Activated CD8-positive, alpha-beta T cell treated with anti-CD3 and anti-CD28 coated beads for 36 hours (primary cell): ENCODE measurements around the gene RBSN. TPM values are rescaled to one million over a fixed set of nuclear protein-coding genes. Genes with fewer than 3 reads are reported as not detected.

Source experiments
- ATAC-seq: fragments of 200-7000 bp; cut with Tn5 transposase; one replicate; pipeline ENCODE4 v1.10.0; 2021; ENCODE audit warnings: mild to moderate bottlenecking, moderate library complexity
- CTCF ChIA-PET: fragments of 350-600 bp; sonication (Branson Sonifier 250); formaldehyde crosslinking; loops from one replicate; lab custom pipeline; 2021; ENCODE audit warnings: antibody characterized with exemption; lab: Charles Lee
- POLR2A ChIA-PET: fragments of 350-600 bp; sonication (Branson Sonifier 250); formaldehyde crosslinking; loops from one replicate; lab custom pipeline; 2021; ENCODE audit warnings: antibody characterized with exemption; lab: Charles Lee
- DNase-seq: peaks from one replicate; pipeline ENCODE4 v3.0.0-alpha.2; 2020
- H3K27ac Mint-ChIP-seq: one replicate; pipeline ENCODE4 v1.8.0; 2021; ENCODE audit warnings: mild to moderate bottlenecking, mixed read lengths
- H3K27me3 Mint-ChIP-seq: one replicate; pipeline ENCODE4 v1.8.0; 2021; ENCODE audit warnings: mixed read lengths
- H3K36me3 Mint-ChIP-seq: one replicate; pipeline ENCODE4 v1.8.0; 2021; ENCODE audit warnings: low read depth, mixed read lengths
- H3K4me1 Mint-ChIP-seq: one replicate; pipeline ENCODE4 v1.8.0; 2021; ENCODE audit warnings: low read depth, mixed read lengths
- H3K4me3 Mint-ChIP-seq: one replicate; pipeline ENCODE4 v1.8.0; 2021; ENCODE audit warnings: mild to moderate bottlenecking, moderate library complexity, mixed read lengths
- H3K9me3 Mint-ChIP-seq: one replicate; pipeline ENCODE4 v1.8.0; 2021; ENCODE audit warnings: mixed read lengths
- intact Hi-C: fragments of 100-400 bp; cut with micrococcal nuclease; formaldehyde crosslinking; loops from one replicate; pipeline ENCODE4 v1.10.0; 2022
- total RNA-seq, 2 experiments: library from RNA; stranded (reverse); gene quantifications; one replicate each; pipeline ENCODE4 v1.2.3, GENCODE V29; 2021
- TF ChIP-seq, protein P1 (sequence below): fragments of 200-600 bp; IDR thresholded peaks from one replicate; pipeline ENCODE4 v1.8.0; 2022; ENCODE audit warnings: antibody characterized with exemption, mild to moderate bottlenecking

RBSN gene
- total RNA-seq, 2 experiments from 2014 or later = 11.3 to 11.8 TPM

DNA sequence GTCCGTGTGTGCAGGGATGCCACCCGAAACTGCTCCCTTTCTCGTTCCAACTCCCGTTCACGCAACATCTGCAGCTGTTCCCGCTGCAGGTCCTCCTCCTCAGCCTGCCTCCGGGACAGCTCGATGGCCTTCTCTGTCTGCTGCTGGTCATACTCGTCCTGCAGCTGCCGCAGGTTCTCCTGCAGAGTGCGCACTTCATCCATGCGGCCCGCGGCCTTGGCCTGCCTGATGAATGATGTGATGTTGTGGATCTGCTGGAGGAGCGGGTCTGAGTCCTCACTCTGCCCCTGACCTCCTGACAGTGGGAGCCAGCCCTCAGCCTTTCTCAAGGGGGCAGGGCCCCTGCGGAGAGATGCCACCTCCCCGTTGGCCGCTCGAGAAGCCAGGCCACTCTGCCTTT, 24.4 kb downstream of the RBSN start:
- POLR2A ChIA-PET = interaction anchor here (0.6 to 2.3 kb wide), 3 partner anchors 10 to 128 kb away, joined by 3 to 8 read pairs (median 4); partner anchors contain the start of gene MRPS25
- no peak for ATAC-seq

DNA sequence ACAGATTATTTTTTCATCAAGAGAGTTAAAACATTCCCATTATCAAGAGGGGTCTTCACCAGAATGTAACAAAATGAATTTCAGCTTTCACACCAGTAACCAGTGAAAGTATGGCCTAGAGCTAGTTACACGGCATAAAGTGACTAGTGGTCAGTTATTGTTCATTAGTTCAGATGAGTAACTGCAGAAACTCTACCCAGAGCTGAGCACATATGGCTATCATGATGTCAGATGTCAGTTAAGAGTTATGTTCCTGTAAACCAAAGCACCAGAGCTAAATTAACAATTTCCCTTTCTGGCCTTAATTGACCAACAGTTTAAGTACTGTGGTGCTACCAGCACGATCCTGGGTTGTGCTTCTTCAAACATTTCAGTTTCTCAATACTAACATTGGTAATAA, 27.2 kb downstream of the RBSN start:
- ChIA-PET CTCF (interaction anchor here (1.3 kb wide), 1 partner anchor 10 kb away, joined by 5 read pairs; no protein-coding TSS in a partner anchor), POLR2A (no interaction called here)
- no peaks in the 10 kb centered on the region for H3K9me3 Mint-ChIP-seq
- DNase-seq = no peak
- no peaks in the 10 kb centered on the region for H3K27me3 Mint-ChIP-seq
- no peak for ATAC-seq
- H3K36me3 Mint-ChIP-seq = peaks cover 17% of the 10 kb centered on the region
- no peaks in the 10 kb centered on the region for H3K4me1 Mint-ChIP-seq
- TF ChIP-seq, protein P1, sequence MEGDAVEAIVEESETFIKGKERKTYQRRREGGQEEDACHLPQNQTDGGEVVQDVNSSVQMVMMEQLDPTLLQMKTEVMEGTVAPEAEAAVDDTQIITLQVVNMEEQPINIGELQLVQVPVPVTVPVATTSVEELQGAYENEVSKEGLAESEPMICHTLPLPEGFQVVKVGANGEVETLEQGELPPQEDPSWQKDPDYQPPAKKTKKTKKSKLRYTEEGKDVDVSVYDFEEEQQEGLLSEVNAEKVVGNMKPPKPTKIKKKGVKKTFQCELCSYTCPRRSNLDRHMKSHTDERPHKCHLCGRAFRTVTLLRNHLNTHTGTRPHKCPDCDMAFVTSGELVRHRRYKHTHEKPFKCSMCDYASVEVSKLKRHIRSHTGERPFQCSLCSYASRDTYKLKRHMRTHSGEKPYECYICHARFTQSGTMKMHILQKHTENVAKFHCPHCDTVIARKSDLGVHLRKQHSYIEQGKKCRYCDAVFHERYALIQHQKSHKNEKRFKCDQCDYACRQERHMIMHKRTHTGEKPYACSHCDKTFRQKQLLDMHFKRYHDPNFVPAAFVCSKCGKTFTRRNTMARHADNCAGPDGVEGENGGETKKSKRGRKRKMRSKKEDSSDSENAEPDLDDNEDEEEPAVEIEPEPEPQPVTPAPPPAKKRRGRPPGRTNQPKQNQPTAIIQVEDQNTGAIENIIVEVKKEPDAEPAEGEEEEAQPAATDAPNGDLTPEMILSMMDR = no peak
- no peak overlapping the region for H3K27ac Mint-ChIP-seq
- intact Hi-C loops = no loop called here
- H3K4me3 Mint-ChIP-seq = no peak overlapping the region

More for the DNA sequence above, 24.4 kb downstream of the RBSN start:
- no peaks in the 10 kb centered on the region for H3K4me1 Mint-ChIP-seq
- peaks cover 23% of the 10 kb centered on the region for H3K36me3 Mint-ChIP-seq
- no peaks in the 10 kb centered on the region for H3K9me3 Mint-ChIP-seq
- no peak overlapping the region for H3K4me3 Mint-ChIP-seq
- no peak overlapping the region for H3K27ac Mint-ChIP-seq
- no peak for DNase-seq
- CTCF ChIA-PET = interaction anchor here (0.6 kb wide), 1 partner anchor 121 kb away, joined by 3 read pairs; no protein-coding TSS in a partner anchor
- H3K27me3 Mint-ChIP-seq = no peaks in the 10 kb centered on the region
- TF ChIP-seq, protein P1 = no peak
- intact Hi-C loops = no loop called here

DNA sequence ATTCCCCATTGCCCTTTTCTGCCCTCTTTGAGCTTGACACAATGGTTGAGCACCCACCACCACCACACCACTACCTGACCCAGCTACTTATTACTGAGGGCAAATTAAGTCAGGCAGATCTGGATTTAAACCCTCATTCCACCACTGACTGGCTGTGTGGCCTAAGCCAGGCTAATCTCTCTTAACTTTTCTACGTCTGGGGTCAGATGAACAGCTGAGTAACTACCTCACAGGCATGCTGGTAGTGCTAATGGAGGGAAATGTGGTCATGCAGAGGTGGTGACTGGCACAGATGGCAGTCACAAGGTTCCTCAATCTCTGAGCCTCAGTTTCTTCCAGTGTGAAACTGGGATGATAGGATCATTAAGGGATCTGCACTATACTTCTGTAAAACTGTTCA, 29.5 kb downstream of the RBSN start:
- Mint-ChIP-seq H3K36me3 (peaks cover 4% of the 10 kb centered on the region), H3K27ac (no peak overlapping the region), H3K4me1 (peaks cover 2% of the 10 kb centered on the region), H3K27me3 (no peaks in the 10 kb centered on the region), H3K4me3 (no peak overlapping the region), H3K9me3 (no peaks in the 10 kb centered on the region)
- POLR2A ChIA-PET = interaction anchor here (0.8 to 1.1 kb wide), 2 partner anchors 24 to 29 kb away, joined by 3 read pairs; no protein-coding TSS in a partner anchor
- DNase-seq (no peak), ATAC-seq (no peak)
- TF ChIP-seq, protein P1 = no peak
- CTCF ChIA-PET = interaction anchor here (1.5 kb wide), 1 partner anchor 18 kb away, joined by 4 read pairs; no protein-coding TSS in a partner anchor
- intact Hi-C loops = no loop called here

DNA sequence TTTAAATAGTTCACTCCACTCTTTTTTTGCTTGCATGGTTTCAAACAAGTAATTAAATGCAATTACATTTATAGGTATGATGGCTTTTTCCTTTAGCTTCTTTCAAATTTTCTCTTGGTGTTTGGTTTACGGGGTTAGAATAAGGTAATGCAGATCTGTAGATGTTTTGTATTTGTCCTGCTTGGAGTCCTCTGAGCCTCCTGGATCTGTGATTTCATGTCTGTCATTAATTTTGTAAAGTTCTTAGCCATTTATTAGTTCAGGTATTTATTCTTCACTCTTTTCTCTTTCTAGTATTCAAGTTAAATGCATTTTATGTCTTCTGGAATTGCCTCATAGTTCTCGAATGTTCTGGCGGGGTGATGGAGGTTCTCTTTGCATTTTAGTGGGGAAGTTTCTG, 32.5 kb downstream of the RBSN start:
- CTCF ChIA-PET = interaction anchor here (0.7 to 1.2 kb wide), 2 partner anchors 41 to 145 kb away, joined by 3 read pairs; no protein-coding TSS in a partner anchor
- intact Hi-C loops = no loop called here
- TF ChIP-seq, protein P1 = no peak
- Mint-ChIP-seq H3K4me1 (peaks cover 15% of the 10 kb centered on the region), H3K27me3 (no peaks in the 10 kb centered on the region), H3K27ac (no peak overlapping the region), H3K36me3 (peaks cover 17% of the 10 kb centered on the region), H3K9me3 (no peaks in the 10 kb centered on the region), H3K4me3 (no peak overlapping the region)
- POLR2A ChIA-PET = interaction anchor here (4.5 kb wide), 1 partner anchor 31 kb away, joined by 40 read pairs; the partner anchor contains the start of gene RBSN
- ATAC-seq = no peak
- no peak for DNase-seq

DNA sequence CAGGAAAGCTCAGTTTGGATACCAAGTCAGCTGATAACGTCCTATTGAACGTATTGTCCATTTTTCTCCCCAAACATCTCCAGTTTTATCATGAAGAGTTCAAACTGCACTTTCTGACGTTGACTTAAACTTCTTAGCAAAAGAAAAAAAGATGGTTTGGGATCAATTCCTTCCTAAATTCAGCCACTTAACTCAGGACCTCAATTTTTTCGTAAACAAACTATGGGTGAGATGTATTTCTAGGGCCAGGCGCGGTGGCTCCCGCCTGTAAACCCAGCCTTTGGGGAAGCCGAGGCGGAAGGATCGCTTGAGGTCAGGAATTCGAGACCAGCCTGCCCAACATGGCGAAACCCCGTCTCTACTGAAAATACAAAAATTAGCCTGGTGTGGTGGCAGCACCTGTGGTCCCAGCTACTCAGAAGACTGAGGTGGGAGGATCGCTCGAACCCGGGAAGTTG, 33.4 kb downstream of the RBSN start:
- Mint-ChIP-seq H3K4me3 (peak overlapping the region; percentile 96), H3K27me3 (no peaks in the 10 kb centered on the region), H3K9me3 (no peaks in the 10 kb centered on the region), H3K4me1 (peaks cover 15% of the 10 kb centered on the region), H3K36me3 (peaks cover 21% of the 10 kb centered on the region), H3K27ac (peak overlapping the region; percentile 97)
- intact Hi-C loops = no loop called here
- ChIA-PET POLR2A (interaction anchor here (0.7 to 4.5 kb wide), 10 partner anchors 8 to 144 kb away, joined by 3 to 40 read pairs (median 4); partner anchors contain the start of genes NR2C2 and RBSN), CTCF (interaction anchor here (0.7 to 3.0 kb wide), 8 partner anchors 15 to 145 kb away, joined by 3 to 14 read pairs (median 4); no protein-coding TSS in a partner anchor)
- TF ChIP-seq, protein P1 = no peak
- DNase-seq (no peak), ATAC-seq (no peak)
